Adipocyte (in vitro differentiated cells): ENCODE measurements around the gene NEK1.

Source experiments
- DNase-seq: peaks from one replicate; pipeline ENCODE4 v3.0.0-alpha.2; 2015; ENCODE audit warnings: low read depth
- H3K27me3 ChIP-seq: replicated peaks from 2 replicates; pipeline ENCODE4 v1.7.0; 2013; ENCODE audit warnings: mild to moderate bottlenecking, low read length, moderate library complexity; ENCODE audit not compliant: control insufficient read depth, insufficient read depth
- H3K36me3 ChIP-seq: 2 replicates; pipeline ENCODE4 v1.7.0; 2013; ENCODE audit warnings: low read length, mild to moderate bottlenecking, moderate library complexity; ENCODE audit not compliant: control insufficient read depth, insufficient read depth, severe bottlenecking
- H3K4me1 ChIP-seq: 2 replicates; pipeline ENCODE4 v1.7.0; 2013; ENCODE audit warnings: mild to moderate bottlenecking, low read length, moderate library complexity; ENCODE audit not compliant: control insufficient read depth, insufficient read depth
- H3K4me3 ChIP-seq: 2 replicates; pipeline ENCODE4 v1.7.0; 2013; ENCODE audit warnings: mild to moderate bottlenecking, low read length, moderate library complexity
- H3K9ac ChIP-seq: 2 replicates; pipeline ENCODE4 v1.7.0; 2013; ENCODE audit warnings: mild to moderate bottlenecking, low read length, moderate library complexity
- H3K9me3 ChIP-seq: 2 replicates; pipeline ENCODE4 v1.7.0; 2013; ENCODE audit warnings: mild to moderate bottlenecking, low read length, moderate library complexity; ENCODE audit not compliant: control insufficient read depth

The NEK1 gene

DNA sequence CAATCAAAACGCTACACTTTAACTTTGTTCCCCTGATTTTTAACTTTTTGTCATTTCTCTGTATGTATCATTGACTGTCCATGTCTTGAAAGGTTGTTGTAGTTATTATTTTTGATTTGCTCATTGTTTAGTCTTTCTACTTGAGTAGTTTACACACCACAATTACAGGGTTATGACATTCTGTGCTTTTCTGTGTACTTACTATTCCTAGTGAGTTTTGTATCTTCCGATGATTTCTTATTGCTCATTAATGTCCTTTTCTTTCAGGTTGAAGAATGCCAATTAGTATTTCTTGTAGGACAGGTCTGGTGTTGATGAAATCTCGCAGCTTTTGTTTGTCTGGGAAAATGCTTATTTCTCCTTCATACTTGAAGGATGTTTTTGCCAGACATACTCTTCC, 252.4 kb downstream of the NEK1 start:
- peaks cover 10% of the 10 kb centered on the region for H3K4me1 ChIP-seq
- H3K4me3 ChIP-seq = no peak overlapping the region

DNA sequence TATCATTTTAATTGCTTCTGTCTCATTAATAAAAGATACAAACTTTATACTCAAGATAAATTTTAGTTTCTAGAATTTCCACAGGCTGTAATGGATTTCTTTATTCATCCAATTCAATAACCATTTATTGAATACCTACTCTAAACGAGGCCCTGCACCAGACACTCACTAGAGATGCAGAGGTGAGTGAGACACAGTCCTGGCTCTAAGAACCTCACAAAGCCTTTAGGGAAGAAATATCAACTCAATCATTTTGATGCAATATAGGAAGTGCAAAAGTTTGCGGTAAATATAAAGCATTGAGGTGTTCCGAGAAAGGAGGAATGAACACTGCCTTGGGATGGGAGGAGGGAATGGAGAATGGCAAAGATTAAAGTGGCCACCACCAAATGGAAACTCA, 260.0 kb downstream of the NEK1 start:
- H3K4me1 ChIP-seq = no peaks in the 10 kb centered on the region
- H3K4me3 ChIP-seq = no peak overlapping the region
- no peaks in the 10 kb centered on the region for H3K9me3 ChIP-seq
- no peak overlapping the region for H3K9ac ChIP-seq
- DNase-seq = no peak
- H3K27me3 ChIP-seq = no peaks in the 10 kb centered on the region
- H3K36me3 ChIP-seq = no peaks in the 10 kb centered on the region

More for the DNA sequence above, 252.4 kb downstream of the NEK1 start:
- no peak for DNase-seq
- no peak overlapping the region for H3K9ac ChIP-seq
- no peaks in the 10 kb centered on the region for H3K36me3 ChIP-seq
- no peaks in the 10 kb centered on the region for H3K9me3 ChIP-seq
- H3K27me3 ChIP-seq = no peaks in the 10 kb centered on the region

DNA sequence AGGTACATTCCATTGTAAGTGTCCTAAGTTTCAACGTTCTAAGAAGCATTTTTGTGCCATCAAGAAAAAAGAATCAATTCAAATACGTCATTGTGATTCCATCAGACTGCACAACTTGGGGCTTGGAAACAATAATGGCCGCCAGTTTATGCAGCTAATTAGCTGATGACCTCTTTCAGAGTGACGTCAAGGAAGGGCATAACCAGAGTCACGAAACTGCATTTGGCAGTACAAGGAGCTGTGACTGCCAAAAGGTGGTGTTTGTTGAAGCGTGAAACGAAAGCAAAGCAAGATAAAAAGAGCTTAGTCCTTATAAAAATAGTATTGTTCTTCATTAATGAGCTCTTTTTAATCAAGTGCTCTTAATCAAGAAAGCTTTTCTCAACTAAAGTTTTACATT, 260.5 kb downstream of the NEK1 start:
- H3K36me3 ChIP-seq = no peaks in the 10 kb centered on the region
- H3K9me3 ChIP-seq = no peaks in the 10 kb centered on the region
- H3K4me1 ChIP-seq = no peaks in the 10 kb centered on the region
- H3K27me3 ChIP-seq = no peaks in the 10 kb centered on the region
- no peak for DNase-seq
- no peak overlapping the region for H3K9ac ChIP-seq
- H3K4me3 ChIP-seq = no peak overlapping the region

DNA sequence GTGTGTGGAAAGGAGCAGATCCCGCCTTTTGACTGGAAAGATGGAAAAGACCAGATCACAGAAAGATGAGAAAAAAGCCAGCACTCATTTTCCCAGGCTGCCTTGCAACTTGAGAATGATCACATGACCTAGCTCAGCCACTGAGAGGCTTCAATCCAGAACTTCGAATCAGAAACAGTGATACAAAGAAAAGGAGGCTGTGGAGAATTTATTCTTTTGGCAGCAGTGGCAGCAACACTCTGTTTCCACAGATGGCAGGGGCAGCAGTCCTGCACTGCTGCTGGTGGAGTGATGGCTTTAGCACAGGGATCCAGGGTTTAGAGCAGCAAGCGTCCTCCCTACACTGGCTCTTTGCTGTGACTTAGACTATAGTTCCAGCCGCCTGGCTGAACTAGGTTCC, 263.8 kb downstream of the NEK1 start:
- Histone ChIP-seq H3K4me3 (no peak overlapping the region), H3K9ac (no peak overlapping the region), H3K36me3 (no peaks in the 10 kb centered on the region), H3K9me3 (no peaks in the 10 kb centered on the region), H3K4me1 (peaks cover 9% of the 10 kb centered on the region), H3K27me3 (no peaks in the 10 kb centered on the region)
- no peak for DNase-seq

DNA sequence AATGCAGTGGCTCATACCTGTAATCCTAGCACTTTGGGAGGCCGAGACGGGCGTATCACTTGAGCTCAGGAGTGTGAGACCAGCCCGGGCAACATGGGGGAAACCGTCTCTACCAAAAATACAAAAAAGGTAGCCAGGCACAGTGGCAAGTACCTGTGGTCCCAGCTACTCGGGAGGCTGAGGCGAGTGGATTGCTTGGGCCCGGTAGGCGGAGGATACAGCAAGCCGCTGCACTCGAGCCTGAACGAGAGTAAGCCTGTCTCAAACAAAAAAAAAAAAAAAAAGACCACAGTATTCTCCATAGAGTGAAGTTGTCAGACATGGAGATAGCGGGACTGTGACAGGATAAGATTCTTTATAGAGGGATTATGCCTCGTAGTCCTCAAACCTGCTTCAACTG, 265.5 kb downstream of the NEK1 start:
- Histone ChIP-seq H3K9ac (no peak overlapping the region), H3K9me3 (no peaks in the 10 kb centered on the region), H3K4me1 (peaks cover 20% of the 10 kb centered on the region), H3K36me3 (no peaks in the 10 kb centered on the region), H3K4me3 (no peak overlapping the region), H3K27me3 (no peaks in the 10 kb centered on the region)
- no peak for DNase-seq

DNA sequence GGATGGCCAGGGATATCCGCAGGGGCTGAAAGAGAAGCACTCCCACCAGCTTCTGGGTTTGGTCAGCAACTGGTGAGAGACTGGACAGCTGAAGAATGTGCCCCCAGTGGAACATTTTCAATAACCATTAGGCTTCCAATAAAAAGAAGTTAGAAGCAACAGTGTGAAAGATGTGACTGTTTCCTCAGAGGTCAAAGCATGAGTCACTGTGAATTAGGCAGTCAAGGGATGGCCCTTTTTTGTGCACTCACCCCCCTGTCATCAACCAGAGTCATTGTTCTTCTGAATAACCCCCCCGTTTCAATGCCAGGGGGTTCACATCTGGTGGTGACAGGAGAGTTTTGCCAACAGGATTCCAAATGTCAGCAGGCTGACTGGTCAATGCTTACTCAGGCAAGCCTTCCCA, 267.1 kb downstream of the NEK1 start:
- no peak for DNase-seq
- Histone ChIP-seq H3K27me3 (no peaks in the 10 kb centered on the region), H3K36me3 (no peaks in the 10 kb centered on the region), H3K4me3 (no peak overlapping the region), H3K4me1 (peaks cover 20% of the 10 kb centered on the region), H3K9ac (no peak overlapping the region), H3K9me3 (no peaks in the 10 kb centered on the region)
